COLO668 (cell line): ENCODE results near the gene TLN1.

Experiments
- DNase-seq: peaks from one replicate; lab custom pipeline; 2025; ENCODE audit not compliant: unreplicated experiment; lab: John Stamatoyannopoulos, UW

Gene TLN1

DNA sequence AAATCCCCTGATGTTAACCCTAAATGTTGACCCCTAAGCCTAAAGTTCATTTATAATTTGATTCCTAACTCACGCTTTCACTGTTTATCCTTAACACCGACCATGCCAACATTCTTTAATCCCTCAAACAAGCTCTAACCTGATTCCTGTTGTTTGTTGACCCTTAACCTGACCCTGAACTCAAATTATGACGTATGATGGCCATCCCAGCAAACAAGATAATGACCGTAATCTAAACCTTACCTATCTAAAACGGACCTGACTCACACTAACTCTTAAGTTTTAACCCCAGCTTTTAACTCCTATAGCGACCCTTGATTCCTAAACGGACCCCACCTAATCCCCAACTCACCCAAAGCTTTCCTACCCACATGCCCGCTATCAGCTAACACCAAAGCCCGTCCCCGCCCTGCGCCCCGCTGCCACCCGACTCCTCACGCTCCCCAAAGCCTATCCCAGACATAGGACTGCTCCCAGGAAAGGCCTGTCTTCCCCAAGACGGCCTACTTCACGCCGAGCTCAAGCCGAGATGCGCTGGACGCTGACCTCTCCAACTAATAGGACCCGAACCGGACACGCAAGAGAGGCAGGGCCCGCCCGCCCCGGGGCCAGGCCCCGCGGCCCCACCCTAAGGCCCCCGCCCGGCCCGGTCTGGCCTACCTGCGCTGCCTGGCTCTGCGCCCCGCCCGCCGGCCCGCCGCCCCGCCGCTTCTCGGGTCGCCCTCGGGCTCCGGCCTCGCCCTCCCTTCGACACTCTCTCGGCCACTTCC lies 395 bp downstream of the TLN1 start:
- no peak for DNase-seq

GRCh38 chr9:35730486-35730854 lies 1.5 kb downstream of the TLN1 start:
- no peak for DNase-seq

- DNase-seq, result peak; percentile 28
Observed at GRCh38 chr9:35729700-35730485, 2.1 kb downstream of the TLN1 start.

DNA sequence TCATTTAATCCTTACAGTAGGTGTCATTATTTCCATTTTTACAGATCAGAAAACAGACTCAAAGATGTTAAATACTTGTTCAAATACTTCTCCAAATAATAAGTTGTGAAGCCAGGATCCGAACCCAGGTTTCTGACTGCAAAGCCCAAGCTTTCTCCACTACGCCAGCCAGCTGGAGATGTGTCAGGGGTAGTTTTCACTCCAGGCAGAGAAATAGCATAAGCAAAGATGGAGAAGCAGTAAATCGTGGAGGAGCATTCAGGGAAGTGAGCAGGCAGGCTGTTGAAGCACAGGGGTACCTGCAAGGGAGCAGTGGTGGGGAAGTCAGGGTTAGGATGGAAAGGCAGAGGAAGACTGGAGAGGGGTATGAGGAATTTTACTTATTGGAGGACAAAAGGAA lies 2.9 kb downstream of the TLN1 start:
- DNase-seq, result no peak

GRCh38 chr9:35728041-35728971 lies 3.7 kb downstream of the TLN1 start:
- no peak for DNase-seq

GRCh38 chr9:35727676-35728040 lies 4.3 kb downstream of the TLN1 start:
- no peak for DNase-seq

- no peak for DNase-seq
Observed at GRCh38 chr9:35726931-35727330, 5.1 kb downstream of the TLN1 start.

GRCh38 chr9:35725362-35725761 lies 6.6 kb downstream of the TLN1 start:
- DNase-seq, result no peak

DNA sequence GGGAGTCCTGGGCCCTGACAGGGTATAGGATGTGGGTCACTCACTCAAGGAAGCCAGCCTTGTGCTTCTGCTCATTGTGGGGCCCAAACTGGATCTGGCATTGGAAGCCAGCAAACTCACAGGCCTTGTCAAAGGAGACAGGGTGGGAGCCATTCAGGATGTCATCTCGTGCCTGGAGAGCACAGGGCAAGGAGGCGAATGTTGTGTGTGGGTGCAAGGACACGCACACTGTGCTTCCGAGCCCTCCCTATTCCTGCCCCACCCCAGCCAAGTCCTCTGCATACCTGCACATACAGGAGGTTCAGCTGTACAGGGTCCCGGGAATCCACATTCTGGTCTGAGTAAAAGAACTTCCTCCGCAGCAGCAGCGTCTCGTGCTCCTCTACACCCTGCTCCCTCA lies 8.1 kb downstream of the TLN1 start:
- no peak for DNase-seq

DNA sequence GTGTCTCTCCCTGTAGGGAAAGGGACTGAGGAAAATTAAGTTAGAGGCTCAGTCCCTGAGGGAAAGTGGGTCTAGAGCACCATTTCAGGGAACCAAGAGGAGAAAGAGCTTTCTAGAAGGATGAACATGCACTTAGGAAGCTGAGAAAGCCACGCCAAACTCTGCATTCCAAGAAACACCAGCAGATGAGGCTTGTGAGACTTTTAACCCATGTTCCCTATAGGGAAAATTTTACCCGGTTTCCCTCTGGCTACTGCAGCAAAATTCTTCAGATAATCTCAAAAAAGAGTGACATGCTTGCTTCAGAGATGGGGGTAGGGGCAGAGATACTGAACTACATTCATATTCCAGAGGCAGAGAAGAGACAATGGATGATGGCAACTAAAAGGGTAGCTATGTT lies 8.6 kb downstream of the TLN1 start:
- DNase-seq, result no peak

DNA sequence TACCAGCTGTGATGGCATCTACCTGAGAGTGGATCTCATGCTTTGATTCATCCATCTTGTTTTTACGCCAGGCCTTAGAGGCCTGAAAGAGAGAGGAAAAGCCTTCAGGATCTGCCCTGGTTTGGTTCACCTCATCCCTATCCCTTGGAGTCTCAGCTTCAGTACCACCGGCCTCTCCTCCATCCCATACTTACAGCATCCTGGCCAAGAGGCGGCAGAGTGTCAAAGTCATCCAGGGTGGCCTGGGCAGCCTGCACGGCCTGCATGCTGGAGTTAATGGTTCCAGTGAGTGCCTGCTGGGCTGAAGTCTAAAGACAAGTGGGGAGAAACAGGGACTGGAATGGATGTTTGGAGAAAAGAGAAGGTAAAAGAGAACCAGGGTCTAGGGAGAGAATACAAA lies 12.4 kb downstream of the TLN1 start:
- DNase-seq, result no peak

DNA sequence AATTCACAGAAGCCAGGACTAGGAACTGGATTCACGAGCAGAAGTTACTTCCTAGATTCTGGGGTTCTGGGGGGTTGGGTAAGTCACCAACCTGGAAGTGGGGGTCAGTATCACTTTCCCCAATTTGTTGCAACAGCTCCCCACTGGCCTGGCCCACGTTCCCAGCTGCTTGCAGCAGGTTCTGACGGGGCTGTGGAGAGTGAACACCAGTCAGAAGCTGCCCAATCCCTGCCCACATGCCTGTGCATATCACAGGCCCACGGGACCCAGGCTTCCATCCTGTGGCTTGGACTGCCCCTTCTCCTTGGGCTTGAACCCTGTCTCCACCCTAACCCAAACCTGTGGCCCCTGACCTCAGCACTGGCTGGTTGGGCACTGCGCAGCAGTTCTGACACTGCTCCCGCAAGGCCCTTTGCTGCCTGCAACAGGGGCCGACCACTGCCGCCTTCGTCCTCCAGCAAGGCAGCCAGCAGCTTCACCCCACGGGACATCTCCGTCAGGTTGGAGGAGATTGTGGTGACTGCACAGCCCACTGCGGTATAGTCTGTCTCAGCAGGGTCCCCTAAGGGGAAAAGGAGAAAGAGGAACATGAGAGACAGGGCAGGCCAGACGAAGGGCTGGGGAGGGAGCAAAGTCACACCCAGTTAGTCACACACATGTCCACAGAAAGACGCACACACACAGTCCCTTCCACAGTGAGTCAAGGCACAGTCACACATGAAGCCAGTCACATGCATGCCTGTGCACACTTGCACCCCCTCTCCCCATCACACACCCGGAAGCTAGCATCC lies 13.1 kb downstream of the TLN1 start:
- no peak for DNase-seq

- no peak for DNase-seq
Observed at GRCh38 chr9:35717132-35717870, 14.7 kb downstream of the TLN1 start.

- no peak for DNase-seq
Observed at GRCh38 chr9:35716230-35716629, 15.8 kb downstream of the TLN1 start.

DNA sequence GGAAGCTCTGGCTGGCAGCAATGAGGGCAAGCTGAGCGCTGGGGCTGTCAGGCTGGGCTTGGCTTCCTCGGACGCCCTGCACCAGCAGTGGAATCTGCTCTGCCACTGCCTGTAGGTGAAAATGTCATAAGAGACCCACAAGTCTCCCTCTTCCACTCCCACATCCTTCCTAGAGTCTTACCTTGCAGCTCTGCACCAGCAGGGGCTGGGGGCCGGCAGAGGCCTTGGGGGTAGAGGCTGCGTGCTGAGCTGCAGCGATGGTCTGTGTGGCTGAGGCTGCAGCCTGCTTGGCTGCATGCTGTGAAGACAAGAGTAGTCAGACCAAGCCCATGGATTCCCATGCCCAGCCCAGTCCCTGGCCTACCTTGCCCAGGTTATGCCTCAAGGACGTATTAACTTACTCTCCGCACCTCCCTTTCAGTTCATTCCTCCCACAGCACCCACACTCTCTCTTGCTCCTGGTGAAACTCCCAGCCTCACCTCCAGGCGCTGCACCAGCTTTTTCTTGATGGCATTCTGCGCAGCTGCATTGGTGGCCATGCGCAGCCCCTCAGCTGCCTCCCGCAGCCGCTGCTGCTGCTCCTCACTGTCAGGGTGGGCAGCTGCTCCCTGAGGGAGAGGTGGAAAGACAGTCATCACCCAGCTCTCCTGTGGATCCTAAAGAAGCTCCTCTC lies 17.3 kb downstream of the TLN1 start:
- DNase-seq, result no peak

- DNase-seq, result no peak
Observed at GRCh38 chr9:35714123-35714522, 17.9 kb downstream of the TLN1 start.

DNA sequence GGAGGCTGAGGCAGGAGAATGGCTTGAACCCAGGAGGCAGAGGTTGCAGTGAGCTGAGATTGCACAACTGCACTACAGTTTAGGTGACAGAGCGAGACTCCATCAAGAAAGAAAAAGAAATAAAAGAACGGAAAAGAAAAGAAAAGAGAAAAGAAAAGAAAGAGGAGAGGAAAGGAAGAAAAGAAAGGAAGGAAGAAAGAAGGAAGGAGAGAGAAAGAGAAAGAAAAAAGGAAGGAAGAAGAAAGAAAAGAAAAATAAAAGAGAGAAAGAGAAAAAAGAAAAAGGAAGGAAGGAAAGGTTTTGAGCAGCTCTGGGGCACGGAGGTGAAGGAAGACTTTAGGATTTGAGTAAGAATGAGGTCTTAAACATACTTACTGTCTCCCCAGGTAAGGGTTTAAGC lies 18.4 kb downstream of the TLN1 start:
- DNase-seq, result no peak

GRCh38 chr9:35712762-35713400 lies 19.1 kb downstream of the TLN1 start:
- no peak for DNase-seq
